Panc1 (cell line): ENCODE results near the gene SPTBN1. TPM values are rescaled to one million over a fixed set of nuclear protein-coding genes. Genes with fewer than 3 reads are reported as not detected.

Source experiments
- ATAC-seq: fragments of 200-7000 bp; cut with Tn5 transposase; 2 replicates; pipeline ENCODE4 v1.9.1; 2020; ENCODE audit warnings: mild to moderate bottlenecking, moderate library complexity
- BruUV-seq: library from RNA; stranded (reverse); fragments of 400-500 nt; replicated peaks from 2 replicates; lab custom pipeline; 2021; lab: Mats Ljungman, UMichigan
- CTCF ChIA-PET: fragments of 300-600 bp; sonication (Branson Sonifier 250); formaldehyde crosslinking; loops from one replicate; lab custom pipeline; 2022; ENCODE audit warnings: antibody characterized with exemption; lab: Charles Lee
- POLR2A ChIA-PET: fragments of 300-600 bp; sonication (Branson Sonifier 250); formaldehyde crosslinking; loops from one replicate; lab custom pipeline; 2022; ENCODE audit warnings: antibody characterized with exemption; lab: Charles Lee
- DNase-seq: peaks from one replicate; pipeline ENCODE4 v3.0.0-alpha.2; 2010; ENCODE audit warnings: low read depth, low spot score
- H3K27ac ChIP-seq: 2 replicates; pipeline ENCODE4 v1.5.1; 2011; ENCODE audit warnings: mild to moderate bottlenecking, low read length, inconsistent platforms
- H3K27me3 ChIP-seq: fragments of 200-500 bp; sonication (Bioruptor generic); 2 replicates; pipeline ENCODE4 v1.6.0; 2014; ENCODE audit warnings: low read length, inconsistent platforms; ENCODE audit not compliant: control insufficient read depth, insufficient read depth
- H3K36me3 ChIP-seq: fragments of 200-500 bp; sonication (Bioruptor generic); 2 replicates; pipeline ENCODE4 v1.5.1; 2014; ENCODE audit warnings: inconsistent platforms, mild to moderate bottlenecking, low read length, moderate library complexity; ENCODE audit not compliant: control insufficient read depth, insufficient read depth
- H3K4me1 ChIP-seq: 2 replicates; pipeline ENCODE4 v1.5.1; 2011; ENCODE audit warnings: inconsistent platforms, mild to moderate bottlenecking, low read length, moderate library complexity; ENCODE audit not compliant: control insufficient read depth, insufficient read depth
- H3K4me3 ChIP-seq, 2 experiments: 2 replicates each; pipeline ENCODE4 v1.5.1; 2011 to 2012; ENCODE audit warnings: low read depth in 2 of 2, low read length in 2 of 2, mild to moderate bottlenecking in 2 of 2, inconsistent platforms in 1 of 2, moderate library complexity in 1 of 2
- H3K9me3 ChIP-seq: fragments of 200-500 bp; sonication (Bioruptor generic); 2 replicates; pipeline ENCODE4 v1.5.1; 2014; ENCODE audit warnings: low read depth, mild to moderate bottlenecking, inconsistent platforms, low read length, moderate library complexity; ENCODE audit not compliant: control insufficient read depth, insufficient read depth
- POLR2AphosphoS5 ChIP-seq: IDR thresholded peaks from 2 replicates; pipeline ENCODE4 v1.6.1; 2012; ENCODE audit warnings: mild to moderate bottlenecking, low read depth, low read length, moderate library complexity
- SIN3A ChIP-seq: IDR thresholded peaks from 2 replicates; pipeline ENCODE4 v1.6.1; 2012; ENCODE audit warnings: low read depth, mild to moderate bottlenecking, low read length, moderate library complexity, borderline replicate concordance; ENCODE audit not compliant: insufficient read depth
- TCF7L2 ChIP-seq: IDR thresholded peaks from 2 replicates; pipeline ENCODE4 v1.6.1; 2011; ENCODE audit warnings: mild to moderate bottlenecking, low read depth, low read length, inconsistent platforms
- in situ Hi-C: cut with HindIII; loops from 2 replicates; pipeline ENCODE4 v1.10.0; 2016; ENCODE audit warnings: low sequenced_read_pairs, low pct_unique_long_range_greater_than_20kb
- intact Hi-C: fragments of 100-400 bp; cut with micrococcal nuclease; formaldehyde crosslinking; loops from one replicate; pipeline ENCODE4 v1.10.0; 2022; ENCODE audit not compliant: unreplicated experiment
- total RNA-seq: library from RNA; stranded (reverse); gene quantifications from one replicate; pipeline ENCODE4 v1.2.1, GENCODE V29; 2021; ENCODE audit not compliant: unreplicated experiment
- TF ChIP-seq, protein P1 (sequence below), 2 experiments: IDR thresholded peaks; 2 replicates each; pipeline ENCODE4 v1.6.1; 2011 to 2012; ENCODE audit warnings: low read depth in 2 of 2, control low read depth in 1 of 2, low read length in 1 of 2, mild to moderate bottlenecking in 1 of 2, moderate library complexity in 1 of 2; ENCODE audit not compliant: insufficient read depth in 1 of 2
- TF ChIP-seq, protein P2 (sequence below): fragments of 450-650 bp; IDR thresholded peaks from 2 replicates; pipeline ENCODE4 v1.5.1; 2017; ENCODE audit warnings: mild to moderate bottlenecking

The SPTBN1 gene
- total RNA-seq, 1 experiment from 2014 or later, result 169 TPM

DNA sequence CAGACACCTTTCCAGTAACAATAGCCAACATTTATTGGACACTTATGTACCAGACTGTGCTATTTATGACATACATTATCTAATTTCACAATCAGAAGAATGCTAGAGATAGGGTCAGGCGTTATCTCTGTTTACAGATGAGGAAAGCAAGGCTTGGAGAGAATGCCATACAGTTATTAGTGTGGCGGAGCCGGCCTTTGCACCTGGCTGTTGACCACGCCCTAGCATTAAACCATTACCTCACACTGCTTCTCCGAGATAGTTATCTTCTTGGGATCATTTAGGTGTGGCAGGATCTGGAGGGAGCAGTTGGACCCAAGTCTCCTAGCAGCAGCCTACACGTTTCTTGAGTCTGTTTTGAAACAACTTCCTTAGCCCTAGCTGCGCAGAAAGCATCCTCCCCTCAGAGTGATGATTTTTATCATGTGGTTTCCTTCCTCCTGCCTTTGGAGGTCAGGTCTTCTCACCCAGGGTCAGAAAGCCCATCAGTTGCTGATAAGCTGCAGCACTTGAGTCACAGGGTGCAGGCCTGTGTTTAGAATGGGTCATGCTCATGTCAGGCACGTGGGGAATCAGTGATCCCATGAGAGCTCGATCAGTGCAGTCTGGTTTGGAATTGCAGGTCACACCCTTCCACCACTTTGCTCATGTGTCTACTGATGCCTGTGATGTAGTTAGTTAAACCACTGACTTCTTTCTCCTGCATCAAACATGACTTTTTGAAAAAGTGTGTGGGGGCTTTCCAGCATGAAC lies 118.2 kb downstream of the SPTBN1 start:
- ChIA-PET POLR2A (no interaction called here), CTCF (no interaction called here)

DNA sequence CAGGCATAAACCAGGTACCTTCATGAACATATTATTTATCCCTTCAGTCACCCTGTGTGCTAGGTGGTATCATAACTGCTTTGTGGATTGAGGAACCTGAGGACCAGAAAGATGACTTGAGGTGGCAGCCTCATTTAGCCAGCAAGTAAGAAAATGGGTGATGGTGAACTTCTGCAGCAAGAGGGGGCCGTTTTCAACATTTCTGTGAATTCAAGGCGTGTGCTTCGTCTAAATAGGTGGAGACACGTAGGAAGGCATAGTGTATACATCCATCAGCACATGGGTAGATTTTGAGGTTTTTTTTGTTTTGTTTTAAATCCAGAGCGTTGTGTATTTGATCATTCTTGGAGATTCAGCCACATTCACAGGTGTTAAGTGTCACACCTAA lies 118.7 kb downstream of the SPTBN1 start:
- H3K27me3 ChIP-seq, result no peaks in the 10 kb centered on the region
- BruUV-seq, result no TSS peak
- no peak overlapping the region for H3K4me3 ChIP-seq
- DNase-seq (no peak), ATAC-seq (no peak)
- TF ChIP-seq, protein P1, sequence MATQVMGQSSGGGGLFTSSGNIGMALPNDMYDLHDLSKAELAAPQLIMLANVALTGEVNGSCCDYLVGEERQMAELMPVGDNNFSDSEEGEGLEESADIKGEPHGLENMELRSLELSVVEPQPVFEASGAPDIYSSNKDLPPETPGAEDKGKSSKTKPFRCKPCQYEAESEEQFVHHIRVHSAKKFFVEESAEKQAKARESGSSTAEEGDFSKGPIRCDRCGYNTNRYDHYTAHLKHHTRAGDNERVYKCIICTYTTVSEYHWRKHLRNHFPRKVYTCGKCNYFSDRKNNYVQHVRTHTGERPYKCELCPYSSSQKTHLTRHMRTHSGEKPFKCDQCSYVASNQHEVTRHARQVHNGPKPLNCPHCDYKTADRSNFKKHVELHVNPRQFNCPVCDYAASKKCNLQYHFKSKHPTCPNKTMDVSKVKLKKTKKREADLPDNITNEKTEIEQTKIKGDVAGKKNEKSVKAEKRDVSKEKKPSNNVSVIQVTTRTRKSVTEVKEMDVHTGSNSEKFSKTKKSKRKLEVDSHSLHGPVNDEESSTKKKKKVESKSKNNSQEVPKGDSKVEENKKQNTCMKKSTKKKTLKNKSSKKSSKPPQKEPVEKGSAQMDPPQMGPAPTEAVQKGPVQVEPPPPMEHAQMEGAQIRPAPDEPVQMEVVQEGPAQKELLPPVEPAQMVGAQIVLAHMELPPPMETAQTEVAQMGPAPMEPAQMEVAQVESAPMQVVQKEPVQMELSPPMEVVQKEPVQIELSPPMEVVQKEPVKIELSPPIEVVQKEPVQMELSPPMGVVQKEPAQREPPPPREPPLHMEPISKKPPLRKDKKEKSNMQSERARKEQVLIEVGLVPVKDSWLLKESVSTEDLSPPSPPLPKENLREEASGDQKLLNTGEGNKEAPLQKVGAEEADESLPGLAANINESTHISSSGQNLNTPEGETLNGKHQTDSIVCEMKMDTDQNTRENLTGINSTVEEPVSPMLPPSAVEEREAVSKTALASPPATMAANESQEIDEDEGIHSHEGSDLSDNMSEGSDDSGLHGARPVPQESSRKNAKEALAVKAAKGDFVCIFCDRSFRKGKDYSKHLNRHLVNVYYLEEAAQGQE (IDR thresholded peaks at IDR 0.05; ENCODE audit: insufficient read depth in 1 of 2, low read depth in 2 of 2, low read length in 1 of 2), result no peak
- TF ChIP-seq POLR2AphosphoS5, result no peak
- TF ChIP-seq TCF7L2, result no peak
- TF ChIP-seq, protein P2, sequence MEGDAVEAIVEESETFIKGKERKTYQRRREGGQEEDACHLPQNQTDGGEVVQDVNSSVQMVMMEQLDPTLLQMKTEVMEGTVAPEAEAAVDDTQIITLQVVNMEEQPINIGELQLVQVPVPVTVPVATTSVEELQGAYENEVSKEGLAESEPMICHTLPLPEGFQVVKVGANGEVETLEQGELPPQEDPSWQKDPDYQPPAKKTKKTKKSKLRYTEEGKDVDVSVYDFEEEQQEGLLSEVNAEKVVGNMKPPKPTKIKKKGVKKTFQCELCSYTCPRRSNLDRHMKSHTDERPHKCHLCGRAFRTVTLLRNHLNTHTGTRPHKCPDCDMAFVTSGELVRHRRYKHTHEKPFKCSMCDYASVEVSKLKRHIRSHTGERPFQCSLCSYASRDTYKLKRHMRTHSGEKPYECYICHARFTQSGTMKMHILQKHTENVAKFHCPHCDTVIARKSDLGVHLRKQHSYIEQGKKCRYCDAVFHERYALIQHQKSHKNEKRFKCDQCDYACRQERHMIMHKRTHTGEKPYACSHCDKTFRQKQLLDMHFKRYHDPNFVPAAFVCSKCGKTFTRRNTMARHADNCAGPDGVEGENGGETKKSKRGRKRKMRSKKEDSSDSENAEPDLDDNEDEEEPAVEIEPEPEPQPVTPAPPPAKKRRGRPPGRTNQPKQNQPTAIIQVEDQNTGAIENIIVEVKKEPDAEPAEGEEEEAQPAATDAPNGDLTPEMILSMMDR, result no peak
- TF ChIP-seq SIN3A, result no peak
- H3K4me1 ChIP-seq, result peaks cover 90% of the 10 kb centered on the region
- intact Hi-C loops, result no loop called here
- no peak overlapping the region for H3K27ac ChIP-seq
- in situ Hi-C loops, result no loop called here
- H3K9me3 ChIP-seq, result no peaks in the 10 kb centered on the region
- ChIA-PET POLR2A (no interaction called here), CTCF (no interaction called here)
- H3K36me3 ChIP-seq, result no peaks in the 10 kb centered on the region

More for the DNA sequence above, 118.2 kb downstream of the SPTBN1 start:
- Histone ChIP-seq H3K4me3 (no peak overlapping the region), H3K9me3 (no peaks in the 10 kb centered on the region), H3K27ac (peak overlapping the region; percentile 90; the same call in 1 of the 2 replicates), H3K36me3 (no peaks in the 10 kb centered on the region), H3K27me3 (no peaks in the 10 kb centered on the region), H3K4me1 (peaks cover 90% of the 10 kb centered on the region)
- in situ Hi-C loops, result no loop called here
- DNase-seq (no peak), ATAC-seq (no peak)
- TF ChIP-seq, protein P1 (IDR thresholded peaks at IDR 0.05; ENCODE audit: insufficient read depth in 1 of 2, low read depth in 2 of 2, low read length in 1 of 2), result no peak
- TF ChIP-seq TCF7L2, result no peak
- TF ChIP-seq, protein P2, result no peak
- intact Hi-C loops, result no loop called here
- no TSS peak for BruUV-seq
